ENCODE data around the gene CACNA1C. TPM values are rescaled to one million over a fixed set of nuclear protein-coding genes. Genes with fewer than 3 reads are reported as not detected.

The CACNA1C gene
- total RNA-seq, 2 experiments from 2014 or later = 0.69 to 1.4 TPM

DNA sequence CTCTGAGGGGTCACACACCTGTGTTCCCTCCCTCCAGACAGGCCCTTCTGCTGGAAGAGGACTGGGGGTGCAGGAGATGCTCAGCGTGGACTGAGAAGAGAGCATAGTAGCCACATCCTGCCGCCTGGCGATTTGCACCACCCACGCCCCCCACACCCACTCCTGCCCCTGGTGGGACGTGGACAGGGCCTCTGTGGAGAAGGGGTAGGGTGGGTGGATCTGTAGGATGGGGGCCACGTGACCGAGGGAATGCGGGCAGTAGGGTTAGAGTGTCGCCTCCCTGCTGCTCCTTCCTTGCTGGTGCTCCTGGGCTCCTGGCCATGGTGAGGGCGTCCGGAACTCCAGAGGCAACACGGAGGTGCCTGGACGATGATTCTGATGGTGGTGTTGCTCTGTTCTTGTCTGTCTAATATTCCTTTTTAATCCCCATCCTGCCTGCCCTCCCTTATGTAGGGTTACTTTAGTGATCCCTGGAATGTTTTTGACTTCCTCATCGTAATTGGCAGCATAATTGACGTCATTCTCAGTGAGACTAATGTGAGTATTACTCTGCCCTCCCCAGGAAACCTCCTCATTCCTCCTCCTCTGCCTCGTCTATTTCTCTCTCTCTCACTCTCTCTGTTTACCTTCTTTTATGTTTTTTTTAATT, 580.5 kb downstream of the CACNA1C start:
- no peak for DNase-seq (ENCODE audit: low spot score)
- Histone ChIP-seq H3K9me3 (ENCODE audit: low read length) (no peaks in the 10 kb centered on the region), H3K4me2 (ENCODE audit: low read length) (no peak overlapping the region), H3K4me3 (ENCODE audit: low read depth, low read length, poor library complexity, severe bottlenecking) (no peak overlapping the region), H3K36me3 (ENCODE audit: insufficient read depth, low read length) (no peaks in the 10 kb centered on the region), H3K4me1 (ENCODE audit: insufficient read depth, low read length, poor library complexity, severe bottlenecking) (no peaks in the 10 kb centered on the region), H4K20me1 (ENCODE audit: insufficient read depth, low read length) (no peaks in the 10 kb centered on the region), H3K79me2 (ENCODE audit: insufficient read depth, low read depth, low read length) (no peaks in the 10 kb centered on the region), H3K27ac (ENCODE audit: low read depth, low read length, poor library complexity, severe bottlenecking) (no peak overlapping the region), H3K9me2 (ENCODE audit: insufficient read depth, low read length) (no peaks in the 10 kb centered on the region), H2AFZ (ENCODE audit: low read length) (no peak overlapping the region)
- CTCF ChIA-PET (ENCODE audit: unreplicated experiment) = no interaction called here
- intact Hi-C loops (cut with micrococcal nuclease; ENCODE audit: unreplicated experiment) = no loop called here
- TF ChIP-seq, protein P1, sequence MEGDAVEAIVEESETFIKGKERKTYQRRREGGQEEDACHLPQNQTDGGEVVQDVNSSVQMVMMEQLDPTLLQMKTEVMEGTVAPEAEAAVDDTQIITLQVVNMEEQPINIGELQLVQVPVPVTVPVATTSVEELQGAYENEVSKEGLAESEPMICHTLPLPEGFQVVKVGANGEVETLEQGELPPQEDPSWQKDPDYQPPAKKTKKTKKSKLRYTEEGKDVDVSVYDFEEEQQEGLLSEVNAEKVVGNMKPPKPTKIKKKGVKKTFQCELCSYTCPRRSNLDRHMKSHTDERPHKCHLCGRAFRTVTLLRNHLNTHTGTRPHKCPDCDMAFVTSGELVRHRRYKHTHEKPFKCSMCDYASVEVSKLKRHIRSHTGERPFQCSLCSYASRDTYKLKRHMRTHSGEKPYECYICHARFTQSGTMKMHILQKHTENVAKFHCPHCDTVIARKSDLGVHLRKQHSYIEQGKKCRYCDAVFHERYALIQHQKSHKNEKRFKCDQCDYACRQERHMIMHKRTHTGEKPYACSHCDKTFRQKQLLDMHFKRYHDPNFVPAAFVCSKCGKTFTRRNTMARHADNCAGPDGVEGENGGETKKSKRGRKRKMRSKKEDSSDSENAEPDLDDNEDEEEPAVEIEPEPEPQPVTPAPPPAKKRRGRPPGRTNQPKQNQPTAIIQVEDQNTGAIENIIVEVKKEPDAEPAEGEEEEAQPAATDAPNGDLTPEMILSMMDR (conservative IDR thresholded peaks at IDR 0.05; ENCODE audit: low read length) = no peak
- no peak for TF ChIP-seq EZH2phosphoT487 (IDR thresholded peaks at IDR 0.05; ENCODE audit: borderline replicate concordance, low read depth, low read length)
- POLR2A ChIA-PET = no interaction called here
- no TSS peak for BruUV-seq (replicated peaks)

DNA sequence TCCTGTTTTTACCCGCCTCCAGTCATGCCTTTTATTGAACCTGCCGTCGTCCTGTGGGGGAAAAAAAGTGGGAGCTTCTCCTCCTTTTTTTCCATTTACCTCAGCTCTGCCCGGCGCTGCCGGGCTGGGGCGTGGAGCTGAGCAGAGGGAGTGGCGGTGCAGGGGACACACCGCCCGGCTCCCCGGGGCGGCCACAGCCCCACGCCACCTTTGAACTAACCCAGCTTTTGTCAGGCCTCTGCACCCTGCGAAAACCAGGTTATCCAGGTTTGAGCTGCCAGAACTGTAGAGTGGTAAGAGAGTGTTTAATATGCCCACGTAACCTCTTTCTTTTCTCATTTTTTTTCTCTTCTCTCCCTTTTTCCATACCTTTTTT, 581.0 kb downstream of the CACNA1C start:
- no peak for DNase-seq (ENCODE audit: low spot score)
- Histone ChIP-seq H3K9me3 (ENCODE audit: low read length) (no peaks in the 10 kb centered on the region), H3K9me2 (ENCODE audit: insufficient read depth, low read length) (no peaks in the 10 kb centered on the region), H3K4me1 (ENCODE audit: insufficient read depth, low read length, poor library complexity, severe bottlenecking) (no peaks in the 10 kb centered on the region), H4K20me1 (ENCODE audit: insufficient read depth, low read length) (no peaks in the 10 kb centered on the region), H2AFZ (ENCODE audit: low read length) (no peak overlapping the region), H3K27ac (ENCODE audit: low read depth, low read length, poor library complexity, severe bottlenecking) (no peak overlapping the region), H3K4me2 (ENCODE audit: low read length) (no peak overlapping the region), H3K4me3 (ENCODE audit: low read depth, low read length, poor library complexity, severe bottlenecking) (no peak overlapping the region), H3K79me2 (ENCODE audit: insufficient read depth, low read depth, low read length) (no peaks in the 10 kb centered on the region), H3K36me3 (ENCODE audit: insufficient read depth, low read length) (no peaks in the 10 kb centered on the region)
- intact Hi-C loops (cut with micrococcal nuclease; ENCODE audit: unreplicated experiment) = no loop called here
- TF ChIP-seq EZH2phosphoT487 (IDR thresholded peaks at IDR 0.05; ENCODE audit: borderline replicate concordance, low read depth, low read length) = no peak
- TF ChIP-seq, protein P1 (conservative IDR thresholded peaks at IDR 0.05; ENCODE audit: low read length) = no peak
- BruUV-seq (replicated peaks) = no TSS peak
- POLR2A ChIA-PET = interaction anchor here (0.6 kb wide), 1 partner anchor 22 kb away, joined by 3 read pairs; no protein-coding TSS in a partner anchor
- CTCF ChIA-PET (ENCODE audit: unreplicated experiment) = no interaction called here

DNA sequence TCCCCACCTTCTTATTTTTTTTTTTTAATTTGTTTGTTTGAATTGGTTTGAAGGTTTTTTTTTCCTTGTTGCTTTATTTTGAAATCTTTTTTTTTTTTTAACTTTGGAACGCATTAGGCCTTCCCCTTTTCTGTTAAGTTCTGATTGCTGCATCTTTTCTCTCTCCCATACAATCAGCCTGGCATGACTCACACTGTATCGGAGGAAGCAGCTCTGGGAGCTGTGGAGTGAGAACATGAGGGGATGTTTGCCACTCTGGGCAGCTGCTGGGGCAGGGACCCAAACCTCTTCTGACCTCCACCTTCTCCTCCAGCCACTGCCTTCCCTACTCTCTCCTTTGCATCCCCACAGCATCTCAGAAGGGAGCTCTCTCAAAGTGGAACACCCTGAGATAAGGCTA, 581.7 kb downstream of the CACNA1C start:
- Histone ChIP-seq H3K9me3 (ENCODE audit: low read length) (no peaks in the 10 kb centered on the region), H2AFZ (ENCODE audit: low read length) (no peak overlapping the region), H4K20me1 (ENCODE audit: insufficient read depth, low read length) (no peaks in the 10 kb centered on the region), H3K27ac (ENCODE audit: low read depth, low read length, poor library complexity, severe bottlenecking) (no peak overlapping the region), H3K36me3 (ENCODE audit: insufficient read depth, low read length) (no peaks in the 10 kb centered on the region), H3K4me3 (ENCODE audit: low read depth, low read length, poor library complexity, severe bottlenecking) (no peak overlapping the region), H3K9me2 (ENCODE audit: insufficient read depth, low read length) (no peaks in the 10 kb centered on the region), H3K4me2 (ENCODE audit: low read length) (no peak overlapping the region), H3K4me1 (ENCODE audit: insufficient read depth, low read length, poor library complexity, severe bottlenecking) (no peaks in the 10 kb centered on the region), H3K79me2 (ENCODE audit: insufficient read depth, low read depth, low read length) (no peaks in the 10 kb centered on the region)
- ChIA-PET POLR2A (no interaction called here), CTCF (ENCODE audit: unreplicated experiment) (no interaction called here)
- DNase-seq (ENCODE audit: low spot score) = no peak
- TF ChIP-seq, protein P1 (conservative IDR thresholded peaks at IDR 0.05; ENCODE audit: low read length) = no peak
- TF ChIP-seq EZH2phosphoT487 (IDR thresholded peaks at IDR 0.05; ENCODE audit: borderline replicate concordance, low read depth, low read length) = no peak
- intact Hi-C loops (cut with micrococcal nuclease; ENCODE audit: unreplicated experiment) = no loop called here
- BruUV-seq (replicated peaks) = no TSS peak
